Effector memory CD4-positive, alpha-beta T cell (primary cell): ENCODE results near the gene ACTL6B.

Experiments
- DNase-seq, 3 donors: peaks; one replicate each; pipeline ENCODE4 v3.0.0-alpha.2; 2020
- H3K27ac ChIP-seq: 2 replicates; pipeline ENCODE4 v1.7.0; 2013; ENCODE audit warnings: mild to moderate bottlenecking, low read length, moderate library complexity; ENCODE audit not compliant: insufficient read depth, poor library complexity, severe bottlenecking
- H3K27me3 ChIP-seq: replicated peaks from 2 replicates; pipeline ENCODE4 v1.7.0; 2013; ENCODE audit warnings: mild to moderate bottlenecking, low read length; ENCODE audit not compliant: insufficient read depth, control insufficient read depth, poor library complexity, severe bottlenecking
- H3K36me3 ChIP-seq: 2 replicates; pipeline ENCODE4 v1.7.0; 2013; ENCODE audit warnings: mild to moderate bottlenecking, low read length, moderate library complexity; ENCODE audit not compliant: control insufficient read depth, insufficient read depth
- H3K4me1 ChIP-seq: 2 replicates; pipeline ENCODE4 v1.7.0; 2013; ENCODE audit warnings: low read length, mild to moderate bottlenecking; ENCODE audit not compliant: control insufficient read depth, insufficient read depth, poor library complexity, severe bottlenecking
- H3K4me3 ChIP-seq: 2 replicates; pipeline ENCODE4 v1.7.0; 2013; ENCODE audit warnings: low read length, low read depth, mild to moderate bottlenecking; ENCODE audit not compliant: insufficient read depth, poor library complexity, severe bottlenecking
- H3K9me3 ChIP-seq: 2 replicates; pipeline ENCODE4 v1.7.0; 2013; ENCODE audit warnings: mild to moderate bottlenecking, low read length, moderate library complexity; ENCODE audit not compliant: control insufficient read depth

ACTL6B gene

GRCh38 chr7:100626055-100626454 is 30.2 kb downstream of the ACTL6B start:
- Histone ChIP-seq H3K9me3 (no peaks in the 10 kb centered on the region), H3K27me3 (no peaks in the 10 kb centered on the region), H3K4me3 (peak overlapping the region; percentile 60), H3K27ac (peak overlapping the region; percentile 70), H3K36me3 (no peaks in the 10 kb centered on the region), H3K4me1 (peaks cover 14% of the 10 kb centered on the region)
- DNase-seq: no peak

GRCh38 chr7:100623951-100624824 is 32.1 kb downstream of the ACTL6B start:
- Histone ChIP-seq H3K27me3 (no peaks in the 10 kb centered on the region), H3K4me3 (no peak overlapping the region), H3K27ac (no peak overlapping the region), H3K9me3 (no peaks in the 10 kb centered on the region), H3K36me3 (no peaks in the 10 kb centered on the region), H3K4me1 (peaks cover 14% of the 10 kb centered on the region)
- no peak for DNase-seq

GRCh38 chr7:100621554-100621953 is 34.7 kb downstream of the ACTL6B start:
- no peaks in the 10 kb centered on the region for H3K36me3 ChIP-seq
- H3K27me3 ChIP-seq: no peaks in the 10 kb centered on the region
- no peak for DNase-seq
- no peak overlapping the region for H3K27ac ChIP-seq
- no peak overlapping the region for H3K4me3 ChIP-seq
- H3K9me3 ChIP-seq: no peaks in the 10 kb centered on the region
- H3K4me1 ChIP-seq: peaks cover 5% of the 10 kb centered on the region

- H3K4me1 ChIP-seq: no peaks in the 10 kb centered on the region
- no peak overlapping the region for H3K4me3 ChIP-seq
- no peaks in the 10 kb centered on the region for H3K36me3 ChIP-seq
- no peaks in the 10 kb centered on the region for H3K27me3 ChIP-seq
- no peak for DNase-seq
- H3K9me3 ChIP-seq: no peaks in the 10 kb centered on the region
- H3K27ac ChIP-seq: no peak overlapping the region
Measured at GRCh38 chr7:100620804-100621203, 35.4 kb downstream of the ACTL6B start.

DNA sequence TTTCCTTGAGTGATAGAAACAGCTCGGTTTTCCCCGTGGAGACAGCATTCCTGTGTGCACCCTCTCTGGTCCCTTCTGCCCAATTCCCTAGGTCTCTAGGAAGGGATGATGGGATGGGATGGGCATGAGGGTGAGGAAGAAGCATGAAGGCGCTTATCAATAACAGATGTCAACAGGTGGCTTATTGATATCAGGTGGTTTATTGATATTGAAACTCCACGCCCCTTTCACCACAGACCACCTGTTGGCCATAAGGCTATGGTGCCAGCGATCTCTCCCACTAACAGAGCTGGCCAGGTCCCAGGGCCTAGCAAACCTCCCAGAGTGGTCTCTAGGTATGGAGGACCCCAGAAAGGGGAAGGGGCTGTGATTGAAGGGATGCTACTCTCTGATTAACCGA is 36.0 kb downstream of the ACTL6B start:
- DNase-seq: no peak
- Histone ChIP-seq H3K36me3 (no peaks in the 10 kb centered on the region), H3K4me1 (no peaks in the 10 kb centered on the region), H3K9me3 (no peaks in the 10 kb centered on the region), H3K27ac (no peak overlapping the region), H3K27me3 (no peaks in the 10 kb centered on the region), H3K4me3 (no peak overlapping the region)

DNA sequence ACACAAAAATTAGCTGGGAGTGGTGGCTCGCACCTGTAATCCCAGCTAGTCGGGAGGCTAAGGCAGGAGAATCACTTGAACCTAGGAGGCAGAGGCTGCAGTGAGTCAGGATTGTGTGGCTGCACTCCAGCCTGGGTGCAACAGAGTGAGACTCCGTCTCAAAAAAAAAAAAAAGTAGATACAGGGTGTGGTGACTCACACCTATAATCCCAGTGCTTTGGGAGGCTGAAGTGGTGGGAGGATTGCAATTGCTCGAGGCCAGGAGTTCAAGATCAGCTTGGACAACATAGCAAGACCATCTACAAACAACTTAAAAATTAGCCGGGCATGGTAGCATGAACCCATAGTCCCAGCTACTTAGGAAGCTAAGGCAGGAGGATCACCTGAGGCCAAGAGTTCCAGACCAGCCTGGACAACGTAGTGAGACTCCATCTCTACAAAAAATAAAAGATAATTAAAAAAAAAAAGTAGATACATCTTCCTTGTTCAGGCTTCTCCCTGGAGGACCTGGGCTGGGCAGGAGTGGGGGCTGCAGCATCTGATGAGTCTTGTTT is 41.9 kb downstream of the ACTL6B start:
- Histone ChIP-seq H3K4me1 (peaks cover 19% of the 10 kb centered on the region), H3K36me3 (no peaks in the 10 kb centered on the region), H3K27me3 (no peaks in the 10 kb centered on the region), H3K4me3 (no peak overlapping the region), H3K27ac (no peak overlapping the region), H3K9me3 (no peaks in the 10 kb centered on the region)
- no peak for DNase-seq

GRCh38 chr7:100613412-100614175 is 42.7 kb downstream of the ACTL6B start:
- H3K4me3 ChIP-seq: peak overlapping the region; percentile 51
- no peaks in the 10 kb centered on the region for H3K9me3 ChIP-seq
- no peaks in the 10 kb centered on the region for H3K27me3 ChIP-seq
- no peak for DNase-seq
- no peaks in the 10 kb centered on the region for H3K36me3 ChIP-seq
- H3K27ac ChIP-seq: no peak overlapping the region
- H3K4me1 ChIP-seq: peaks cover 19% of the 10 kb centered on the region

DNA sequence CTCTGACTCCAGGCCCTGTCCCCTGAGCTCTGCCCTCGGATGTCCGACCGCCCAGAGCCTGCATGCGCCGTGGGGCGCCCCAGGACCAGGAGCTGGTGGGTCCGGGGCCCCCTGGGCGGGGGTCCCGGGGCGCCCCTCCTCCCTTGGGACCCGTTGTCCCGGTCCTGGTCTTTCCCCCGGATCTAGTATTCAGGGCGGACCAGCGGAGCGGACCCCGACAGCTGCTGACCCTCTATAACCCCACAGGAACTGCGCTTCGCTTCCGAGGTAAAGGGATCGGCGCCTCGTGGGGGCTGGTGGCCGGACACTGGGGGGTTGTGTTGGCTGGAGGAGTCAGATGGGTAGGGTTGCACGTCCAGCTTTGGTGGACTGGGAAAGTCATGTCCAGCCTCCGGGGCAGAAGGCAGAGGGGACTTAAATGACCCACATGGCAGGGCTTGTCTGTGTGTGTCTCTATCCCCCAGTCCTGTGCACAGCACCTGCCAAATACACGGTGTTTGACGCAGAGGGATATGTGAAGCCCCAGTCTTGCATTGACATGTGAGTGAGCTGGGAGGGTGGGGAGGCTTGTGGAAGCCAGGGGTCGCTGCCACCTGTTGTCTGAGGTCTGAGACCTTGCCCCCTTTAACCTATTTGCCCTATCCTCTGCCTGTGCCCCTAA is 43.4 kb downstream of the ACTL6B start:
- DNase-seq: no peak
- Histone ChIP-seq H3K27ac (peak overlapping the region; percentile 80), H3K9me3 (no peaks in the 10 kb centered on the region), H3K4me1 (peaks cover 19% of the 10 kb centered on the region), H3K4me3 (peak overlapping the region; percentile 51), H3K36me3 (no peaks in the 10 kb centered on the region), H3K27me3 (no peaks in the 10 kb centered on the region)

DNA sequence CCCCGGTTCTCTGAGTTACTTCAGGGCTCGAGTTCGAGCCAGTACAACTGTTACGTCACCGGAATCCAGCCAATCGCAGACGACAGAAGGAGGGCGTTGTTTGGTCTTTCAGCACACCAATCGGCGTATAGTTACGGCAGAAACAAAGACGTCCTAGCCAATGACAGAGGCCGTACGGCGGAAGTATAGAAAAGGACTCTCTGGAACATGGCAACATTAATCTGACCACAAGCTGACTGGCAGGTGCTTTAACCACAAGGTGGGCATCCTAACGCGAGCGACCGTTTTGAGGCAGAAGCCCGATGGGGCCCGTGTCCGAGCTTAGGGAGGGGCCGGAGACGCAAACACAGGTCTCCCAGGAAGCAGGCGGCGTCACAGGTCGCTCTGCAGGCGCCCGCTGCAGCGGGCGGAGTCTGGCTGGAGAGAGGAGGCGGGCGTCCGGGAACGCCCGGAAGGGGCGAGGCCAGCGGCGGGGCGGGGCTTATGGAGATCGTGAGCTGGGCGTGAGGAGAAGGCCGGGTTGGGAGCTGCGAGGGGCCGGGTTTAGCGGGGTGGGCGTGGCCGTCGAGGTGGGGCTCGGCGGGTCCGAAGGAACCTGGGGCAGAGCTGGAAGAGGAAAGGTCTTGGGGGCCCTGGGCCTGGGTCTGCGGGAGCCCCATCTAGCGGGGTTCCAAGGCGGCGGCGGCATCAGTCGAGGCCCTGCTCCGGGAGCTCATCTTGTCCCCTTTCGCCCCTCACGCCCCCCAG is 44.1 kb downstream of the ACTL6B start, which contains the start of gene MOSPD3:
TSS of gene MOSPD3 (plus strand) at position 558 of the 747 bp plus-strand sequence. CDS start 252 bp downstream, outside the sequence.
- Histone ChIP-seq H3K36me3 (no peaks in the 10 kb centered on the region), H3K27ac (peak within 1 kb of the TSS; percentile 80), H3K4me1 (peaks cover 19% of the 10 kb centered on the region), H3K9me3 (no peaks in the 10 kb centered on the region), H3K4me3 (peak within 1 kb of the TSS; percentile 51), H3K27me3 (no peaks in the 10 kb centered on the region)
- DNase-seq: peak; percentile 94 to 96 (median 95)
